HepG2 (cell line): ENCODE measurements around the gene NAGS. TPM values are rescaled to one million over a fixed set of nuclear protein-coding genes. Genes with fewer than 3 reads are reported as not detected.

ENCODE experiments used
- AHDC1 ChIP-seq: sonication (generic); formaldehyde crosslinking; IDR thresholded peaks from 2 replicates; pipeline ENCODE4 v1.5.1; 2020; ENCODE audit warnings: mild to moderate bottlenecking, missing genetic modification reagents, borderline replicate concordance
- ARHGAP35 ChIP-seq: sonication (generic); formaldehyde crosslinking; IDR thresholded peaks from 2 replicates; pipeline ENCODE4 v1.9.0; 2022; ENCODE audit warnings: mild to moderate bottlenecking, inconsistent platforms, moderate library complexity, missing genetic modification reagents, borderline replicate concordance
- ATRX ChIP-seq: sonication (generic); formaldehyde crosslinking; IDR thresholded peaks from 2 replicates; pipeline ENCODE4 v1.4.0; 2020; ENCODE audit warnings: missing genetic modification reagents, borderline replicate concordance
- FOXP1 ChIP-seq, 2 experiments: fragments of 450-650 bp in 1 of 2; IDR thresholded peaks; 2 replicates each; pipeline ENCODE4 v1.6.1; 2017 to 2018; ENCODE audit warnings: antibody characterized with exemption in 1 of 2
- HMGXB4 ChIP-seq, 2 experiments: sonication (generic) in 1 of 2; formaldehyde crosslinking in 1 of 2; IDR thresholded peaks; 2 replicates each; pipeline versions ENCODE4 v1.4.0 to v1.6.1; 2018 to 2020; ENCODE audit warnings: missing genetic modification reagents in 2 of 2, borderline replicate concordance in 1 of 2, low read depth in 1 of 2, mild to moderate bottlenecking in 1 of 2, missing biosample characterization in 1 of 2
- HNRNPL ChIP-seq: fragments of 200-400 bp; formaldehyde crosslinking; IDR thresholded peaks from 2 replicates; pipeline ENCODE4 v1.6.1; 2017; ENCODE audit warnings: mild to moderate bottlenecking, low read depth, low read length
- ONECUT2 ChIP-seq: sonication (generic); formaldehyde crosslinking; IDR thresholded peaks from 2 replicates; pipeline ENCODE4 v1.4.0; 2020; ENCODE audit warnings: missing genetic modification reagents
- SMARCC2 ChIP-seq: fragments of 450-650 bp; IDR thresholded peaks from 2 replicates; pipeline ENCODE4 v1.6.1; 2017; ENCODE audit warnings: antibody characterized with exemption, mild to moderate bottlenecking
- SMYD3 ChIP-seq: sonication (generic); formaldehyde crosslinking; IDR thresholded peaks from 2 replicates; pipeline ENCODE4 v1.8.1; 2023; ENCODE audit warnings: mild to moderate bottlenecking, missing genetic modification reagents
- THAP7 ChIP-seq: sonication (generic); formaldehyde crosslinking; IDR thresholded peaks from 2 replicates; pipeline ENCODE4 v1.8.1; 2023; ENCODE audit warnings: mild to moderate bottlenecking, missing genetic modification reagents
- ZBED4 ChIP-seq: sonication (generic); formaldehyde crosslinking; IDR thresholded peaks from 2 replicates; pipeline ENCODE4 v1.4.0; 2020; ENCODE audit warnings: missing genetic modification reagents, borderline replicate concordance
- ZNF121 ChIP-seq: sonication (generic); formaldehyde crosslinking; IDR thresholded peaks from 2 replicates; pipeline ENCODE4 v1.5.0; 2020; ENCODE audit warnings: mild to moderate bottlenecking, missing genetic modification reagents
- ZNF34 ChIP-seq: sonication (generic); formaldehyde crosslinking; IDR thresholded peaks from 2 replicates; pipeline ENCODE4 v1.4.0; 2020; ENCODE audit warnings: mild to moderate bottlenecking, missing genetic modification reagents, borderline replicate concordance
- ZNF605 ChIP-seq: sonication (generic); formaldehyde crosslinking; IDR thresholded peaks from 2 replicates; pipeline ENCODE4 v1.8.0; 2022; ENCODE audit warnings: mild to moderate bottlenecking, missing genetic modification reagents
- ZNF761 ChIP-seq: sonication (generic); formaldehyde crosslinking; conservative IDR thresholded peaks from 2 replicates; pipeline ENCODE4 v1.4.0; 2020; ENCODE audit warnings: mild to moderate bottlenecking, missing genetic modification reagents
- ZNF768 ChIP-seq: sonication (generic); formaldehyde crosslinking; IDR thresholded peaks from 2 replicates; pipeline ENCODE4 v1.4.0; 2020; ENCODE audit warnings: missing genetic modification reagents
- polyA plus RNA-seq, 8 experiments: library from polyadenylated mRNA; depleted of rRNA in 3 of 8; stranded (reverse) in 7 of 8; unstranded in 1 of 8; fragments of >200 nt; fragmentation: Illumina TruSeq in 4 of 8; extraction: Trizol in 4 of 8; gene quantifications; 2 replicates each; pipeline versions ENCODE4 v1.2.1 to v1.2.3, GENCODE V29; 2011 to 2016; ENCODE audit warnings: low read depth in 4 of 8, missing spikeins in 1 of 8, mixed read lengths in 1 of 8; ENCODE audit not compliant: insufficient read depth in 1 of 8
- total RNA-seq, 5 experiments: library from RNA; depleted of rRNA; stranded (reverse); fragments of >200 nt; fragmentation: Illumina TruSeq; extraction: Trizol; gene quantifications; 2 replicates each; pipeline ENCODE4 v1.2.3, GENCODE V29; 2016; ENCODE audit warnings: low read depth in 1 of 5

NAGS gene
- total and polyA plus RNA-seq, 2 of the 13 experiments (the other 11 are each of a cell fraction or from before 2014, with no cell fraction given), result 4.3 to 5.1 TPM

- TF ChIP-seq HMGXB4 (CRISPR knock-in tag; IDR thresholded peaks at IDR 0.05; ENCODE audit: borderline replicate concordance in 1 of 2, low read depth in 1 of 2) (peak; percentile 87), THAP7 (CRISPR knock-in tag) (peak; percentile 91), ZNF768 (CRISPR knock-in tag) (peak; percentile 70), ZNF761 (CRISPR knock-in tag) (no peak; the same call in 1 of the 2 replicates), SMYD3 (CRISPR knock-in tag) (peak; percentile 93; the same call in 1 of the 2 replicates), AHDC1 (CRISPR knock-in tag) (peak; percentile 53; the same call in 1 of the 2 replicates), FOXP1 (IDR thresholded peaks at IDR 0.05) (no peak), FOXP1 (CRISPR knock-in tag; IDR thresholded peaks at IDR 0.05) (no peak; the same call in 1 of the 2 replicates), HNRNPL (0 out of 2 replicates have a peak, but pooled peaks have one; percentile 33), ATRX (CRISPR knock-in tag) (no peak; the same call in 1 of the 2 replicates), ARHGAP35 (no peak; the same call in 1 of the 2 replicates), SMARCC2 (no peak), ZNF605 (CRISPR knock-in tag) (peak; percentile 97), ZNF34 (peak; percentile 95), ZNF121 (CRISPR knock-in tag) (no peak; the same call in 1 of the 2 replicates), ONECUT2 (CRISPR knock-in tag) (no peak), ZBED4 (peak; percentile 89)
These were observed 10.2 kb downstream of the NAGS start, which contains the start of gene TMEM101 (continued) for GRCh38 chr17:44014437-44015172.
